Dermis blood vessel endothelial cell (primary cell): ENCODE data around the gene PAQR5. TPM values are rescaled to one million over a fixed set of nuclear protein-coding genes. Genes with fewer than 3 reads are reported as not detected.
"Not testable (repeated sequence)": the region's sequence is repeated elsewhere in the genome, so short reads cannot be mapped to it uniquely, and the experiment has no call there.

Experiments used
- DNase-seq: peaks from one replicate; pipeline ENCODE4 v3.0.0; 2010
- total RNA-seq: library from RNA; depleted of rRNA; stranded (reverse); fragments of >200 nt; gene quantifications from 2 replicates; pipeline ENCODE4 v1.2.3, GENCODE V29; 2014

PAQR5 gene
- total RNA-seq, 1 donor from 2014 or later, result not detected

DNA sequence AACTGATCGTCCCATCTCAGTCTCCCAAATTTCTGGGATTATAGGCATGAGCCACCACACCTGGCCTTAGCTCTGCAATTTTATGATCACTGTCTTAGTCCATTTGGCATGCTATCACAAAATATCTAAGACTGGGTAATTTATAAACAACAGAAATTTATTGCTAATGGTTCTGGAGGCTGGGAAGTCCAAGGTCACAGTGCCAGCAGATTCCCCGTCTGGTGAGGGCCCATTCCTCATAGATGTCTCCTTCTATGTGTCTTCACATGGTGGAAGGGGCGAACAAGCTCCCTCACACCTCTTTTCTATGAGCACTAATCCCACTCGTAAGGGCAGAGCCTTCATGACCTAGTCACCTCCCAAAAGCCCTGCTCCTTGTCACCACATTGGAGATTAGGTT, 60.1 kb downstream of the PAQR5 start:
- no peak for DNase-seq

DNA sequence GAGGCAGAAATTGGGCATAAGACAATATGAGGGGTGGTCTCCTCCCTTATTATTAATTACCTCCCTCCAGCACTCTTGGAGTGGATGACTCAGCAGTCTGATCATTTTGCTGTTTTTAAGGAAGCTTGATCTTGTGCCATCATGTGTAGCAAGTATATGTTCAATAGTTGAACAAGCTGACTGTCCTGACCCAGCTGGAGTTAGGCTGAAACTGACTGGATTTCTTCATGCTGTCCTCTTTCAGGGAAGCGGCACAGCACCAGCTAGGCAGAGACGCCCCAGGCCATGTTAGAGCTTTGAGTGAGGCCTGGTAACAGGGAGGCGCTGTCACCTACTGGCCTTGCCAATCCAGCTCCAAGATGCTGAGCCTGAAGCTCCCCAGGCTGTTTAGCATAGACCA, 61.0 kb downstream of the PAQR5 start:
- no peak for DNase-seq

DNA sequence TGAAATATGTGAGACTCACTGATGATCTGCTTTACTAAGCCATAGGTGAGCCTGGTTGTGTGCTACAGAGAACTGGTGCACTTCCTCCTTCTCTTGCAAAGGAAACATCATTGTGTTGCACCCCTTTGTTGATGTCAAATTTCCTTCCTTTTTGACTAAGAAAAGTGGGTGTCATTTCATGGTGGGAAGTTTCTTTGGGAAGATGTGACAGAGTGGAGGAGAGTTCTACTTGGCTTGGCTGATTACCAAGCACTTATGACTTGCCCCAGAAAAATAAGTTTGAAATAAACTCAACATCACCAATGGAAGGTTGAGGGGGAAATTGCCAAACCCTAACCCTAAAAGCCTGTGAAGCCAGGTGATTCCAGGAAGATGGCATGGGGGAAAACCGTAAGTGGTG, 61.9 kb downstream of the PAQR5 start:
- DNase-seq, result no peak

DNA sequence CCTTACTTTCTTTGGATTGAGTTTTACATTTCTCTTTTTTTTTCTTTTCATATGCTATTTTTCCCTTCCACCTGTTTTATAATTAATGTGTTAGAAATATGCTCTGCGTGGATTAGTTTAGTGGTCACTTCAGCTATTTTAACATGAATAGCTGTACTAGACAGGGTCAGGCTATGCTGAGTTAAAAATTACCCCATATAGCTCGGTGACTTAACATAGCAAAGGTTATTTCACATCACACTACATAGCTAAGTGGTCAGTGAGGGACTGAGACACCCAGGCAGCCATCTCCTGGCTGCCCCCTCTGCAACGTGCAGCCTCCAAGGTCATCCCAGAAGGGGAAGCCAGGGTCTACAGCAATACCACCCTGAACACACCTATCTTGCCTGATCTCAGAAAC, 68.5 kb downstream of the PAQR5 start:
- DNase-seq, result no peak

DNA sequence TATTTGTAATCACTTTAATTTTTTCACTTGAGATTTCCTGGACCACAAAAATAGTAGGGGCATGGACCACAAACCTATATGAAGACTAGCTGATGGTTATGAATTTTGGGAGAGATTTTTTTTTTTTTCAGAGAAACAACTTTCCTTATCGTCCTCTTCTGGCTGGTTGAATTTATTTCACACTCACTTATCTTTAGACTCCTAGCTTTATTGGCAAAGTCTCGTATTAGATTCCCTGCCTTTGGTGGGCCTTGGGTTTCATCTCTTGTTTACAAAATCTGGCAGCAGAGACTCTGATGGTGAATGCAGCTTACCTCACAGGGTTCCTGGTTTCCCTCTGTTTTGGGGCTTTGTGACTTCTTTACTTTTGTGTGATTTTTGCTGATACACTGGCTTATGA, 70.9 kb downstream of the PAQR5 start:
- no peak for DNase-seq

DNA sequence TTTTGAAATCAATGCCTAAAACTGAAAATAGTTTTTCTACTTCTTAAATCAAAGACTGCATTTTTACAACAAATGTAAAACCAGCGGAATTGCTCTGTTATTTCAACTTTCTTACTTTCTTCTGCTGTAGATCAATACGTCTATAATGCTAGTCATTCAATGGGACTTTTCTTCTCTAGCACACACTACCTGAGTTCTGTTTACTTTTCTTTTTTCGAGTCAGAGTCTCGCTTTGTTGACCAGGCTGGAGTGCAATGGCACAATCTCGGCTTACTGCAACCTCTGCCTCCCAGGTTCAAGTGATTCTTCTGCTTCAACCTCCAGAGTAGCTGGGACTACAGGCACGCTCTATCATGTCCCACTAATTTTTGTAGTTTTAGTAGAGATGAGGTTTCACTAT, 74.7 kb downstream of the PAQR5 start:
- DNase-seq, result no peak

DNA sequence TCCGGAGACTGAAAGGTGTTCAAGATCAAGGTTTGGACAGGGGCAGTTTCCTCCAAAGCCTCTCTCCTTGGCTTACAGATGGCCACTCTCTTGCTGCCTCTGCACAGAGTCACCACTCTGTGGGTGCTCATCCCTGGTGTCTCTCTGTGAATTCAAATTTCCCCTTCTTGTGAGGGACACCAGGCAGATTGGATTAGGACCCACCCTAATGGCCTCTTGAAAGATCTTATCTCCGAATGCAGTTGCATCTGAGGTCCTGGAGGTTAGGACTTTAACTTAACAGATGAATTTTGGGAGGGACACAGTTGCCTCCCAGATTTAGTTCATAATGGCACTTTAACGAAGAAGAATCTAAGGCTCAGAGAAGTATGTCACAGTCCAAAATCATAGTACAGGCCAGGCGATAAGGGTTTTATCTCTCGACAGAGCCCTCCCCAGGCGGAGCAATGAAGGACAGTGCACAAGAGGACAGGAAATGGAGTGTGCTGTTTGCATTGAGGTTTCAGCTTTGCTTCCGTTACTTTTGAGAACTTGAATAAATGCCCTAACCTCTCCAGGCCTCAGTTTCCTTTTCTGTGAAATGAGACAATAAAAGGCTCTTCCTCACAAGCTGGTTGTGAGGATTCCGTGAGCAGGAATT, 76.6 kb downstream of the PAQR5 start:
- no peak for DNase-seq

DNA sequence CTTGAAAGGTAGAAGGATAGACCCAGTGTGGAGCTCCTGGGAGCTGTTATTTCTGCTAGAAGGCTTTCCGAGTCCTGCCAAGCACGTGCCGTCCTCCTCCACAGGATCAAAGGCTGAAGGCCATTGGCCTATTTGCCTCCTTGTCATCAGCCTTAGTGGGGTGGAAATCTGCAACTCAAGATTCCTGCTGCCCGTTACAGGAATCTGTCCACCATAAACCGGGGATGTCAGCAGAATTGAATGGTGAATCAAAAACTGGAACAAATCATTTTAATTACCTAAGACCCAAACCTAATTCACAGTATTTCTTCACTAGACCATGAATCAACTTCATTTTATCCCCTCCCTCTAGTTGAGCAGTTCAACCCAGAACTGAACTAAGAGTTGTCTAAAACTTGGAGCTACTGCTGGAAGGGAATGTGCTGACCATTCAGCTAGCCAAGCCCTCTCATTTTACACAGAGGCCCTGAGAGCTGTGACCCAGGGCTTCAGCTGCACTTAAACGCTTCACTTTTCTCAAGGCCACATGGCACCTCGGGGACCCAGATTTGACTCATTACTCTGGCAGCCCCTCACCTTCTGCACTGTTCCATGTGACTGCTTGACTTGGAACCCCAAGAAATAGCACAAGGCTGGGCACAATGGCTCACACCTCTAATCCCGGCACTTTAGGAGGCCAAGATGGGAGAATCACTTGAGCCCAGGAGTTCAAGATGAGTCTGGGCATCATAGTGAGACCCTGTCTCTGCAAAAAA, 78.7 kb downstream of the PAQR5 start:
- DNase-seq, result no peak

DNA sequence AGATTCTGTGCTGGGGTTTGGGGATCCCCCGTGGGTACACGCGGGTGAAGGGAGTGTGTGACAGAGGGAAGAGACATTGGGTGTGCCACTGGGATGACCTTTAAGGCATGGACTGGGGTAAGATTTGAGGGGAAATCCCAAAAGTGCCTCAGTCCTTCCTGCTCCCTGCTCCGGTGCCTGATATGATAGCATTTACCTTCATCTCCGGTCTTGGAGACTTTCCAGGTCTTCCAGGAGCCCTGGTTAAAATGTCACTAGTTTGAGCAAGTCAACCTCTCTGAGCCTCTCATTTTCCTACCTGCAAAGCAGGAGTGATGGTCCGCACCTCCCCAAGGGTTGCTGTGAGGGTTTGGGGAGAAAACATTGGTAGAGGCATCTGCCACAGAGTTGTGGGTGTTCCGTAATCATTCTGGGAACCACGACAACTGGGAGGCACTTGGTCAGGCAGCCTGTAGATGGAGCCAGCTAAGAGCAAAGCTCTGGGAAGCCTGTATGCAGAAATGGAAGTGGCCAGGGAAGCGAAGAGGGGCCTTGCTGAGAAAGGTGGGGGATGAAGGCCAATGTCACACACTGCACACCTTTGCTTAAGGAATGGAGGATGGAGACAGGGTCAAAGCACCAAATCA, 81.5 kb downstream of the PAQR5 start:
- DNase-seq, result peak; percentile 18

DNA sequence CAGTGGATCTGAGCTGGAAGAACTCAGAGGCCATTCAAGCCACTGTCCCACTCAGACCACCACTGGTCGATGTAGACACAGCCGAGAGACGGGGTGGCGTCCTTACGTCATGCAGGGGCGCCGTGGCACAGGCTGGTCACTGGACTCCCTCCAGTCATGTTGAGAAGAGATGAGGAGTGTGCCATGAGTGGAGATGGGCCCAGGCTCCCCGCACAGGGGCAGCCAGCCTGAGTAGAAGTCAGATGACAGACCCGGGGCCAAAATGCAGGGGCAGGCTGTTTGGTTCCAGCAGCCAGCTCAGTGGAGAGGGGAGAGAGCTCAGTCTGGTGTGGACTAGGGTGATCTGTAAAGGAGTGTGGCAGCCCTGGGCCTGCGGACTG, 82.0 kb downstream of the PAQR5 start:
- no peak for DNase-seq

DNA sequence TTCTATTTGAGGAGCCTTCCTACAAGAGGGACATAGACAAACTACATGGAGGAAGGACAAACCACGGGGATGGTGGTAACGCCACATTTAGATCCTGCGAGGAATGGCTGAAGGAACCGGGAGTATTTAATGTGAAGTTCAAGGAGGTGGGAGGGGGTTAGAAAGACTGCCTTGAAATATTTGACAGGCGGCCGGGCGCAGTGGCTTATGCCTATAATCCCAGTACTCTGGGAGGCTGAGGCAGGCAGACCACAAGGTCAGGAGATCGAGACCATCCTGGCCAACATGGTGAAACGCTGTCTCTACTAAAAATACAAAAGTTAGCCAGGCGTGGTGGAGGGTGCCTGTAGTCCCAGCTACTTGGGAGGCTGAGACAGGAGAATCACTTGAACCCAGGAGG, 83.5 kb downstream of the PAQR5 start:
- not testable (repeated sequence) for DNase-seq

DNA sequence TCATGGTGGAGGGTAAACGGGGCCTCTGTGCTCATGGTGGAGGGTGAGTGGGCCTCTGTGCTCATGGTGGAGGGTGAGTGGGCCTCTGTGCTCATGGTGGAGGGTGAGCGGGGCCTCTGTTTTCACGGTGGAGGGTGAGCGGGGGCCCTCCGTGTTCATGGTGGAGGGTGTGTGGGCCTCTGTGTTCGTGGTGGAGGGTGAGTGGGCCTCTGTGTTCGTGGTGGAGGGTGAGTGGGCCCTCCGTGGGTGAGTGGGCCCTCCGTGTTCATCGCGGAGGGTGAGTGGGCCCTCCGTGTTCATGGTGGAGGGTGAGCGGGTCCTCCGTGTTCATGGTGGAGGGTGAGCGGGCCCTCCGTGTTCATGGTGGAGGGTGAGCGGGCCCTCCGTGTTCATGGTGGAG, 85.4 kb downstream of the PAQR5 start:
- DNase-seq, result not testable (repeated sequence)

DNA sequence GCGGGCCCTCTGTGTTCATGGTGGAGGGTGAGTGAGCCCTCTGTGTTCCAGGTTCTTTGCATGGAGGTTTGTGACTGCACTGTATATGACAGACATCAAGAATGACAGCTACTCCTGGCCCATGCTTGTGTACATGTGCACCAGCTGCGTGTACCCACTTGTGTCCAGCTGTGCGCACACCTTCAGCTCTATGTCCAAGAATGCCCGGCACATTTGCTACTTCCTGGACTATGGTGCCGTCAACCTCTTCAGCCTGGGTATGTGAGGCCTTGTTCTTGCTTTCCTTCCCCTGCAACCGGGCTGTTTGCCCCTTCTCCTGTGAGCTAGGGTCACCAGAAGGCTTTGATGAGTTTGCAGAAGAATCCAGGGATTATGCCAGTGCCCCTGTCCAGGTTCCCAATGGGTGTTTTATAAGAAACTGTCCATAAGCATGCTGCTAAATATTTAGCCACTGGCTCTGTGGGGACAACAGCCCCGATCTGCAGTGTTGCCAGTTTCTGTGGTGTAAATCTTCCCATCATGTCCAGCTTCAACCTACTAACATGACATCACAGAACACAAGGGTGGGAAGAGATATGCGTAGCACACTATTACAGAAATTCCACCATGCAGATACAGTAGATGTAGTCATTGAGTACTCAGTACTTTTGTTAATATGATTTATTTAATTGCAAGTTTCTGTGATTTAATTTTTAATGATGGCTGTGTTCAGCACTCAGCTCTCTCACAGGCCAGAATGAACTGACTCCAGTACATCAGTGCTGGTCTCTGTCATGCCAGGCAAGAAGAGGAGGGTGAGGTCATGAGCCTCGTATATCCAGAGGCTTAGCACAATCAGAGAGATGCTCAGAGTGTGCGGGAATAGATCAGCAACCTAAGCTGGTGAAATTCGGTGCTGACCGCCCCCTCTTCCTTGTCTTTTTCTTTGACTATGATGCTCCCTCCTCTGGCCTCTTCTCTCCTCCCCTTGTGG, 86.2 kb downstream of the PAQR5 start:
- DNase-seq, result no peak

DNA sequence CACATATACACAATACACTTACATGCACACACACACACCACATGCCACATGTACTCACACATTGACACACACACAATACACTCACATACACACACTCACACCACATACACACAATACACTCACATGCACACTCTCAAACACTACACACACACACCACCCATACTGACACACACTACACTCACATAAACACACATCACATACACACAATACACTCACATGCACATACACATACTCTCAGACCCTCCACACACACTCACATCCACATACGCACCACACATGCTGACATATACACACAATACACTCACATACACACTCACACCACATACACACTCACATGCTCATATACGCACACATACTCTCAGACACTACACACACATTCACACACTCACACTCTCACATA, 87.1 kb downstream of the PAQR5 start:
- DNase-seq, result no peak

DNA sequence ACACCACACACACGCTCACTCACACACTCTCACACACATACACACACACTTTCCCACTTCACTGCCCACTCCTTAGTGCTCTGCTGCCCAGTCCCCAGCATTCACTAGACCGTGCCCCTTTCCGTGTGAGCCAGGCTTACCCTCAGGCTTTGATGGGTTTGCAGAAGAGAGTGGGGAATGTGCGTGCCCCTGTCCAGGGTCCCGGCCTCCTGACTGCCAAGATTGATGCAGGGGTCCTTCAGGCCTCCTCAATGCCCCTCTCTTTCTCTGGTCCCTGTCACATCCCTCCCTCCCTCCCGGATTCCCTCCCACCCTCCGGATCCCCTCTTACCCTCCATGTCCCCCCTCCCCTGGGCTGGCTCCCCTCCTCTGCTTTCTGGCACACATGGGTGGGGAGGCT, 87.6 kb downstream of the PAQR5 start:
- no peak for DNase-seq

DNA sequence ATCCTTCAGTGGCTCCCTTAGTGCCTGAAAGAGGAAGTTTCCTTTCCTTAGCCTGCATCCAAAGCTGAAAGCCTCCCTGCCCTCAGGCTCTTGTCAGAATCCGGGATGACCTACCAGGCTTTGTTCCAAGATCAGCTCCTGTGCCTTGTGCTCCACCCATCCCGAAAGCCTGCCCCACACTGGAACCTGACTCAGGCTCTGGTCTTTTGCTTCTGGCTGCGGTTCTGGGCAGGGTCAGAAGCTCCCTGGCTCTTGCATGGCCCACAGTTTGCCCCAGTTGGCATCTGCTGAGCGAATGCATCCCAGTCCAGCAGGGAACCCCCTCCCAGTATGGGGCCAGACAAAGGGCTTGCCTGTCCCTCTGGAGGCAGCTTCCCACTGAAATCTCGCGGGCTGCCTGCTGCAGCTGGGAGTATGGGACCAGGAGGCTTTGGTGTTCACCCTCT, 89.6 kb downstream of the PAQR5 start:
- DNase-seq, result no peak

DNA sequence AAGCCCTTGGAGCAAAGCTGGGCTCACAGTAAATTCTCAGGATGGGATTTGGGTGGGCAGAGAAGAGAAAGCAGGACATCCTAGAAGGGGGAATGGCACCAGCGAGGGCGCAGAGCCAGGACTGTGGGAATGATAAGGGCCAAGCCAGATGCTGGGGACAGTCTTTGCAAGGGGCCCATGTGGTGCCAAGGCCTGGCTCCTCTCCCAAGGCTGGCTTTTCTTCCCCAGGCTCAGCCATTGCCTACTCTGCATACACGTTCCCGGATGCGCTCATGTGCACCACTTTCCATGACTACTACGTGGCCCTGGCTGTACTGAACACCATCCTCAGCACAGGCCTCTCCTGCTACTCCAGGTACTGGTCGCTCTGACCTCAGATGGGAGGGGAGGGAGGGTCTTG, 90.7 kb downstream of the PAQR5 start:
- no peak for DNase-seq

DNA sequence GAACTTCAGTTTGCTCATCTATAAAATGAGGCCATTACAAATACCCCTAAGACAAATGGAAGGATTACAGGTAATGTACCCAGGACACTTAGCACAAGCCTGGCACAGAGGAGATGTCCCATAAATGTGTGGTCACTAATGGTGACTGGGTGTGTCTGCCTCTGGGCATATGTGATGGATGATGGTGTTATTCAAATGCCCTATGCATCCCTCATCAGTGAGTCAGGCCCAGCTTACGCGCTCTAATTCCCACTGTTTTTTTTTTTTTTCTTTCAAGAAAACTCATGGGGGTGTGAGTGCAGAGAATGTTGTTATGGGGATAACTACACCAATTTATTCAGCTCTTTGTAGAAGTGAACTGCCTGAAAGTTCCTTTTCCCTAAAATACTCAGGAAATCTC, 91.9 kb downstream of the PAQR5 start:
- DNase-seq, result no peak

DNA sequence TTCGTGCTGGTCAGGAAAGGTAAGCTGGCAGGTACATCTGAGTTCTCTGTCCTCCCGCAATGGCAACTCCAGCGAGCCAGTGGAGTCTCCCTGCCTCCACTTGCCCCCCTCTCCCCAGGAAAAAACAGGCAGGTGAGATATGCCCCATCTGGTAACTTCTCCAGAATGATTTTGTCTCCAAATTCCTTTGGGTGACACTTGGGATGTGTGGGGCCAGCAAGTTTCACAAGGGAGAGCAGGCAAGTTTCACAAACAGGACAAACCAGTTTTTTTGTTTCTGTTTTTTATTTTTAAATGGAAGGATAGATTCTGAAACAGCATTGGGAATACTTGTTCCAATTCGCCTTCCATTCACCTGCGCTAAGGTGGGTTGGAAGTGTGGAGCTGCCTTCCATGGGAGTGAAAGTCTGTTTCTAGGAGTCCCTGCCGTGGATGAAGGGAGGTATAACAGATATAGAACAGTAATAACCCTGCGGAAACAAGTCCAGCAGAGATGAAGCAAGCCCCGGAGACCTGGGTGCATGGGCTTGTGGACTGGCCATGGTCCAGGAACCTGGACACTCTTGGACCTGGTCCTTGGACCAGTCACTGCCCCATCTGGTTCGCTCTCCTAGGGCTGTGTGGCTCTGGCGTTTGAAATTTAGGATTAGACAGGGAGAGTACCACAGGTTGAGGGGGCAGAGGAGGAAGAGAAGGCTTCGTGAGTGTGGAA, 92.5 kb downstream of the PAQR5 start:
- no peak for DNase-seq

DNA sequence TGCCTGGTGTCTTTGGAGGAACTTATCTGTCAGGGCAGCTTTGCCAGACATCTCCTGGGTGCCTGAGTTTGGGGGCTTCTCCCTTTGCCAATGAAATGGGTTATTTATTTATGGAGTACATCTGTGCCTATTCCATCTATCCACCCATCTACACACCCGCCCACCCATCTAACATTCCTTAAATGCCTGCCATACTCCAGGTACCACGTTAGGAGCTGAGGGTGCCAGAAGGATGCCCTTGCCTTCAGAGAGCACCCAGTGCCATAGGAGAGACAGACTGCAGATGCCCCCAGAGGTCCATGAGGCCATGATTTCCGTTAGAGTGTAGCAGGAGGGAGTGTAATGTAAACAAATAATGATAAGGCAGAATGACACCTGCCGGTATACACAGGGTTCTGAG, 93.6 kb downstream of the PAQR5 start:
- DNase-seq, result no peak

DNA sequence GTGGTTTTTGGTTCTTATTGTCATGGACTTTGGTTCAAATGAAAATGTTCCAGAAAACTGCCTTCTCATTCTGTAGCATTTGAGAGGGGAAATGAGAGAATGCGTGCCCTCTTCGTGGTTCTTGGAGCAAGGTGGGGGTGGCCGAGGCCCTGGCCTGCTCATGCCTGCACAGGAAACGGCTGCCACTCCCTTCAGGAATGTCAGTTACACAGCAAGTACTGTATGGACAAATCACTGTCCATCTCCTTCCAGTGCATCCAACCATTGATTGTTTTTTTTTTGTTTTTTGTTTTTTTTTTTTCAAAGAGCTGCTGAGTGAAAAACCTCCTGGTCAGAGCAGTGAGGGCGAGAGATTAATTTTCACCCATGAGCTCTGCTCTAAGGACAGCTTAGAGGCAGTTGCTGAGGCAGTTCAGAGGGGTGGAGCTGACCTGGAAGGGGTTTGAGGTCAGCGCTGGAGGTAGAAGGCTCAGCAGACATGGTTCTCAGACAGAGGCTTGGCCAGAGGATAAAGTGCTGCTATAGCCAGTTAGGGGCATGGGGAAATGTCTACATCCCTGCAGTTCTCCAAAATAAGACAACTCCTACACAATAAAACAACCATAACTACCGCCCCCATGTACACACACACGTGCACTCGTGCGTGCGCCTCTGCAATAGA, 95.2 kb downstream of the PAQR5 start:
- peak; percentile 15 for DNase-seq
